HEK293 (cell line): Measurements from ENCODE around the gene ZNF438.

Experiments used
- SETDB1 ChIP-seq: IDR thresholded peaks from one replicate; pipeline ENCODE4 v1.6.1; 2017; ENCODE audit warnings: mild to moderate bottlenecking, low read length, moderate library complexity, mixed read lengths; ENCODE audit not compliant: insufficient read length
- ZNF140 ChIP-seq: fragments of 450-650 bp; formaldehyde crosslinking; IDR thresholded peaks from 2 replicates; pipeline ENCODE4 v1.5.1; 2016; ENCODE audit warnings: missing biosample characterization, missing genetic modification characterization
- TF ChIP-seq, protein P1 (sequence below): fragments of 450-650 bp; formaldehyde crosslinking; IDR thresholded peaks from 2 replicates; pipeline ENCODE4 v1.5.1; 2016; ENCODE audit warnings: missing biosample characterization, missing genetic modification characterization
- TF ChIP-seq, protein P2 (sequence below): fragments of 450-650 bp; formaldehyde crosslinking; IDR thresholded peaks from 2 replicates; pipeline ENCODE4 v1.5.1; 2016; ENCODE audit warnings: missing biosample characterization, missing genetic modification characterization

DNA sequence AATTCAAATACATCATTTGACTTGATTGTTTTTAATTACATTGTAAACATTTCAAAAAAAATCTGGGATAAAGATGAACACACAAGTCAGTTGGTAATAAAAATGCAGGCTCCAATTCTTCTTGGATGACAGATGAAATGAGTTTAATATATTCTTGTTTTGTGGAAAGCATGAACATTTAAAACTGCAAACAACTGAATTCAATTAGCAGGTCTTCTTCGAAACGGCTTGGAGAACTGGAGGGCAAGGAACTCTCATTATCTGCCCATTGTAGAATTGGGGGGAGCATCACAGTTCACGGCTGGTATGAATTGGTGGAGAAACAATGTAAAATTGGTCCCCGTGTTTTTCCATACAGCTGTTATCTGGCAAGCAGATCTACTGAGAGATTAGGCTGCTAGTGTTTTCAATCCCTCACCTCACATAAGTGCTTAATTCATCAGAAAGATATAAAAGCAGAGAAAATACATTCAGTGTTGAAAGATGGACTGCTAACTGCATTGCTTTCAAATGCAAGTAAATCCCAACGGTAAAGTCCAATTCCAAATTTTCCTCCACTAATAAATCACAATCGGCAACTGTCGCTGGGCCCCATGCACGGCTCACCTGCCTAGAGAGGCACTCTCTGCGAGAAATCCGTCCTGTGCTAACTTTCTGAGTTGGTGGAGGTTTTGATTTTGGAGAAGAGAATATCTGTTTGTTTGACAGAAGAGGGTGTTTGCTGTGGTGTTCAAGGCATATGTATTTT is 199.5 kb downstream of the ZNF438 start:
- TF ChIP-seq, protein P1, sequence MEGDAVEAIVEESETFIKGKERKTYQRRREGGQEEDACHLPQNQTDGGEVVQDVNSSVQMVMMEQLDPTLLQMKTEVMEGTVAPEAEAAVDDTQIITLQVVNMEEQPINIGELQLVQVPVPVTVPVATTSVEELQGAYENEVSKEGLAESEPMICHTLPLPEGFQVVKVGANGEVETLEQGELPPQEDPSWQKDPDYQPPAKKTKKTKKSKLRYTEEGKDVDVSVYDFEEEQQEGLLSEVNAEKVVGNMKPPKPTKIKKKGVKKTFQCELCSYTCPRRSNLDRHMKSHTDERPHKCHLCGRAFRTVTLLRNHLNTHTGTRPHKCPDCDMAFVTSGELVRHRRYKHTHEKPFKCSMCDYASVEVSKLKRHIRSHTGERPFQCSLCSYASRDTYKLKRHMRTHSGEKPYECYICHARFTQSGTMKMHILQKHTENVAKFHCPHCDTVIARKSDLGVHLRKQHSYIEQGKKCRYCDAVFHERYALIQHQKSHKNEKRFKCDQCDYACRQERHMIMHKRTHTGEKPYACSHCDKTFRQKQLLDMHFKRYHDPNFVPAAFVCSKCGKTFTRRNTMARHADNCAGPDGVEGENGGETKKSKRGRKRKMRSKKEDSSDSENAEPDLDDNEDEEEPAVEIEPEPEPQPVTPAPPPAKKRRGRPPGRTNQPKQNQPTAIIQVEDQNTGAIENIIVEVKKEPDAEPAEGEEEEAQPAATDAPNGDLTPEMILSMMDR, result no peak
- TF ChIP-seq ZNF140, result no peak
- TF ChIP-seq, protein P2, sequence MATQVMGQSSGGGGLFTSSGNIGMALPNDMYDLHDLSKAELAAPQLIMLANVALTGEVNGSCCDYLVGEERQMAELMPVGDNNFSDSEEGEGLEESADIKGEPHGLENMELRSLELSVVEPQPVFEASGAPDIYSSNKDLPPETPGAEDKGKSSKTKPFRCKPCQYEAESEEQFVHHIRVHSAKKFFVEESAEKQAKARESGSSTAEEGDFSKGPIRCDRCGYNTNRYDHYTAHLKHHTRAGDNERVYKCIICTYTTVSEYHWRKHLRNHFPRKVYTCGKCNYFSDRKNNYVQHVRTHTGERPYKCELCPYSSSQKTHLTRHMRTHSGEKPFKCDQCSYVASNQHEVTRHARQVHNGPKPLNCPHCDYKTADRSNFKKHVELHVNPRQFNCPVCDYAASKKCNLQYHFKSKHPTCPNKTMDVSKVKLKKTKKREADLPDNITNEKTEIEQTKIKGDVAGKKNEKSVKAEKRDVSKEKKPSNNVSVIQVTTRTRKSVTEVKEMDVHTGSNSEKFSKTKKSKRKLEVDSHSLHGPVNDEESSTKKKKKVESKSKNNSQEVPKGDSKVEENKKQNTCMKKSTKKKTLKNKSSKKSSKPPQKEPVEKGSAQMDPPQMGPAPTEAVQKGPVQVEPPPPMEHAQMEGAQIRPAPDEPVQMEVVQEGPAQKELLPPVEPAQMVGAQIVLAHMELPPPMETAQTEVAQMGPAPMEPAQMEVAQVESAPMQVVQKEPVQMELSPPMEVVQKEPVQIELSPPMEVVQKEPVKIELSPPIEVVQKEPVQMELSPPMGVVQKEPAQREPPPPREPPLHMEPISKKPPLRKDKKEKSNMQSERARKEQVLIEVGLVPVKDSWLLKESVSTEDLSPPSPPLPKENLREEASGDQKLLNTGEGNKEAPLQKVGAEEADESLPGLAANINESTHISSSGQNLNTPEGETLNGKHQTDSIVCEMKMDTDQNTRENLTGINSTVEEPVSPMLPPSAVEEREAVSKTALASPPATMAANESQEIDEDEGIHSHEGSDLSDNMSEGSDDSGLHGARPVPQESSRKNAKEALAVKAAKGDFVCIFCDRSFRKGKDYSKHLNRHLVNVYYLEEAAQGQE (tag by site-specific recombination), result no peak
- TF ChIP-seq SETDB1, result no peak
